22Rv1 (cell line): ENCODE results near the gene AP1B1.

Source experiments
- H3K27ac ChIP-seq: fragments of 450-650 bp; 2 replicates; pipeline ENCODE4 v1.5.1; 2017
- ZFX ChIP-seq: fragments of 450-650 bp; IDR thresholded peaks from 2 replicates; pipeline ENCODE4 v1.6.1; 2017; ENCODE audit warnings: antibody characterized with exemption, borderline replicate concordance
- TF ChIP-seq, protein P1 (sequence below): fragments of 450-650 bp; IDR thresholded peaks from 2 replicates; pipeline ENCODE4 v1.5.1; 2017; ENCODE audit warnings: mild to moderate bottlenecking

The AP1B1 gene

DNA sequence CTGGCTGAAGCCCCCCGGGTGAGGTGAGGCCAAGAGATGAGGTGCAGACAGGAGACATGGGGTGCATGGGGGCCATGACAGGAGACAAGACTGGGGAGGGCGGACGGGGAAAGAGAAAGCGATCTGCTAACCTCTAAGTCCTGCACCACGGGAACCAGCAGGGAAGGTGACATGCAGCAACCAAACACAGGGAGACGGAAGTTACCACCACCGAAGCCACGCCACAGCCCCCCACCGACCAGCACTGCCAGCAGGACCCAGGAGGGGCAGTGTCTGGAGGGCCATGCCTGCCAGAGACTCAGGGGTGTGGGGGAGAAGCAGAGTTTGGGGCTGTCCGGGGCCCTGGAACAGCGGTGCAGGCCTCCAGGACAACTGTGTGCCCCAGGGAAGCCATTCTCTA lies 58.8 kb downstream of the AP1B1 start:
- no peak overlapping the region for H3K27ac ChIP-seq
- TF ChIP-seq, protein P1, sequence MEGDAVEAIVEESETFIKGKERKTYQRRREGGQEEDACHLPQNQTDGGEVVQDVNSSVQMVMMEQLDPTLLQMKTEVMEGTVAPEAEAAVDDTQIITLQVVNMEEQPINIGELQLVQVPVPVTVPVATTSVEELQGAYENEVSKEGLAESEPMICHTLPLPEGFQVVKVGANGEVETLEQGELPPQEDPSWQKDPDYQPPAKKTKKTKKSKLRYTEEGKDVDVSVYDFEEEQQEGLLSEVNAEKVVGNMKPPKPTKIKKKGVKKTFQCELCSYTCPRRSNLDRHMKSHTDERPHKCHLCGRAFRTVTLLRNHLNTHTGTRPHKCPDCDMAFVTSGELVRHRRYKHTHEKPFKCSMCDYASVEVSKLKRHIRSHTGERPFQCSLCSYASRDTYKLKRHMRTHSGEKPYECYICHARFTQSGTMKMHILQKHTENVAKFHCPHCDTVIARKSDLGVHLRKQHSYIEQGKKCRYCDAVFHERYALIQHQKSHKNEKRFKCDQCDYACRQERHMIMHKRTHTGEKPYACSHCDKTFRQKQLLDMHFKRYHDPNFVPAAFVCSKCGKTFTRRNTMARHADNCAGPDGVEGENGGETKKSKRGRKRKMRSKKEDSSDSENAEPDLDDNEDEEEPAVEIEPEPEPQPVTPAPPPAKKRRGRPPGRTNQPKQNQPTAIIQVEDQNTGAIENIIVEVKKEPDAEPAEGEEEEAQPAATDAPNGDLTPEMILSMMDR: no peak
- no peak for TF ChIP-seq ZFX

DNA sequence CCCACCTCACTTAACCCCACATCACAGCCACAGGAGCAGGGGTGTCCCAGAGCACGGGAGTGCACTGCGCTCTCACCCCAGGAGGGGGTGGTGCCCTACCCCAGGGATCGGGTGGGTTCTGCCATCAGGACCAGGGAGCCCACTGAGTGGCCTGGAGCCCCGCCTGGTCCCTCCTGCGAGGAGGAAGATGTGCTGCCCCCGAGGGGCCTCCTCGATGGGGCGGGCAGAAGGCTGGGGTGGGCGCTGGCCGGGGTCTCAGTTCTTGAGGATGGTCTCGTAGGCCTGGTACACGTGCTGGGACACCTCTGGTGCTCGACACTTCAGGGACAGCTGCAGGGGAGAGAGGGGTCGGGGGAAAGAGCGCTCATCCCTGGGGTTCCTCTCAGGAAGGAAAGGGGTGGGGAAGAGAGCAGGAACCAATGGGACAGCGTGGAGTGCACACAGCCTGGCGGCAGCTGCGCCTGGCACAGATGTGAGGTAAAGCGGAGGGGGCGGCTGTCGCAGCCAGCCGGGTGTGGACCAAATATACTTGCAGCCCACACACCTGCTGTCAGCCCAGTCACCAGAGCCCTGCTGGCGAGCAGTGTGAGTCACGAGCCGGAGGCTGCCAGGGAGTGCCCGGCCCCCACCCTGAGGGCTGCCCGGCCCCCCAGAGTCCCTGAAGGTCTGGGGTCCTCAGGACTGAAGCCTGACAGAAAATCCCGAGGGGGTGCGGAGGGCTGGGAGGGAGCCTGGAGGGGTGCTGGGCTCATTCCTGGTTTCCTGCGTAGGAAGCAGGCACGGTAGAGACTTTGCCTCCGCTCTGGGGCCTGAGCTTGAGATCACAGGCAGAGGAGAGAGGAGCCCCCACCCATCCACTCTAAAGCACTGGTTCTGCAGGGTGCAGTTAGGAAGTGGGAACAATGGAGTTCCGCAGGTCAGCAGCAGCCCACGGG lies 59.5 kb downstream of the AP1B1 start:
- TF ChIP-seq ZFX: no peak
- TF ChIP-seq, protein P1: no peak
- no peak overlapping the region for H3K27ac ChIP-seq

DNA sequence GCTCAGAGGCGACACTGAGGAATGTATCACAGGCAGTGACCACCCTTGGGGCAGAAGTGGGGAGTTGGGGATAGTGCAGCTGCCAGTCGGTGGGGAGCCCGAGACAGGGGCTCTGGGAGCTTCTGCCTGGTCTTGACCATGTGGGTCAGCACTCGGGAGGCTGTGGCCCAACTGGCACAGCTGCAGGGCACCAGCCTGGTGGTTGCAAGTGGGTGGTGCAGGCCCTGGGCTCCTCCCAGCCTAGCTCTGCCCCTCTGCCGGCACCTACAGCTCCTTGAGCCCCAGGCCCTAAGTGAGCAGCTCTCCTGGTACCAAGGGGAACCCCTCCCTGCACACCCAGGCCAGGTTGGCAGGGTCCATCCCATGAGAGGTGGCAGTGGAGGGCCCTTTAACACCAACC lies 60.3 kb downstream of the AP1B1 start:
- no peak overlapping the region for H3K27ac ChIP-seq
- TF ChIP-seq, protein P1: no peak
- no peak for TF ChIP-seq ZFX

DNA sequence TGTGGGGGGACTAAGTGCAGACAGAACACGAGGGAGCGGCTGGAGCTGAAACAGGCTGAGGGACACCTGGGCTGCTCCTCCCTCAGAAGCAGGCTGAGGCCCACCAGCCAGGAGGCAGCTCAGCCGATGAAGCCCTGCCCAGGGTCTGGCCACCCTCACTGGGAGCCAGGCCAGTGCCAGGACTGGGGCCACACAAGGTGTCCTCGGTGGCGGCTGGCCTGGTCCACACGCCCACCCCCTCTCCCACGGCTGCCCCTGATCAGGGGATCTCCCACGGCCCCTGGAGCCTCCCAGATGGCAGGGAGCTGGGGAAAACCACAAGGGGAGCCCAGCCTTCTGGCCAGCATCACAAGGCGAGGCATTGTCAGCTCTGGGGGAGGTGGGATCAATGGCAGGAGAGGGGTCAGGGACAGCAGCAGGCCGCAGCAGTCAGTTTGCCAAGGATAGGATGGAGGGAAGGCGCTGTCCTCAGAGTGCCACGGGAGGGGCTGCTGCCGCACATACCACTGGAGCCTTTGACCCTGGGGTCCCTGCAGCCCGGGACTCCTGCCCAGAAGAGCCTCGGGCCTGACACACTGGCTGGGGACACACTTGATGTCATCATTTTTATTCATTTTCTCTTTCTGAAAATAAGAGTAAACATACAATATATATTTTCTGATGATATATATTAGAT lies 61.1 kb downstream of the AP1B1 start:
- H3K27ac ChIP-seq: no peak overlapping the region
- TF ChIP-seq, protein P1: no peak
- no peak for TF ChIP-seq ZFX

DNA sequence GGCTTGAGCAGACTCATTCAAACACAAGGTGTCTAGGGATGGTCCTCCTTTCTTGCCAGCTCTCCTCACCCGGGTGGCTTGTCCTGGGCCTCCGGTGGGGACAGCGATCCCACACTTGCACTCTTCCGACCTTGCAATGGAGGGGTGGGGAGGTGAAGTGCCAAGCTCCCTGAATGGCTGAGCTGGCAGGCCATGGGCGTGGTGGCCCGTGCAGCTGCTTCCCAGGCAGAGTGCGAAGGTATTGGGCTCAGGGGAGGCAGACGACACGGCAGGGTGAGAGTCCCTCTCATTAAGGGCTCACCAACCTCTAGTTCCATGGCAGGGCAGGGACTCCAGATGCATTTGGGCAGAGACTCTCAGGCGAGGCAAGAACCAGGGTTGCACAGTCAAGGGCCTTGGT lies 61.9 kb downstream of the AP1B1 start:
- no peak overlapping the region for H3K27ac ChIP-seq
- TF ChIP-seq ZFX: no peak
- TF ChIP-seq, protein P1: no peak

DNA sequence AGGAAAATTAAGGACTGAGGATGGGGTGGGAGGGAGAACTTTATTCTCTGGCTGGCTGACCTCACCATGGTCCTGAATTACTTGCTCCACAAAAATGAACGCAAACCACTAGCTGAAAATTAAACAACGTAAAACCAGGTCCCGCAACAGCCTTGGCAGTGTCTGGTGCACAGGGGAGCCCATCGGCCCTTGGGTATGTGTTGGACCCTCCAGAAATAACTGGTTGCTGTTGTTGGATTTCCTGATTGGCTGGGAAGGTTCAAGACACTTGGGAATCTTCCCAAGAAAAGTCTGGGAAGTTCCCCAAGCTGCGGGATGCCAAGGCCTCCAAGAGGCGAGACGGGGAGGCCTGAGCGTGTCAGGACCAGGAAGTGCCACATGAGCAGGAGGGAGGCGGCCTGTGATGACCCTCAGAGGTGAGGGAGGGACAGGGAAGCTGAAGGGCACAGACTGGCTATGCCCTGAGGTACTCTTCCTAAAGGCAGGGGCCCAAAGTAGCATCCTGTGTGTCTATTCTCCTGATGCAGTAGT lies 62.5 kb downstream of the AP1B1 start:
- TF ChIP-seq, protein P1: no peak
- TF ChIP-seq ZFX: no peak
- no peak overlapping the region for H3K27ac ChIP-seq

DNA sequence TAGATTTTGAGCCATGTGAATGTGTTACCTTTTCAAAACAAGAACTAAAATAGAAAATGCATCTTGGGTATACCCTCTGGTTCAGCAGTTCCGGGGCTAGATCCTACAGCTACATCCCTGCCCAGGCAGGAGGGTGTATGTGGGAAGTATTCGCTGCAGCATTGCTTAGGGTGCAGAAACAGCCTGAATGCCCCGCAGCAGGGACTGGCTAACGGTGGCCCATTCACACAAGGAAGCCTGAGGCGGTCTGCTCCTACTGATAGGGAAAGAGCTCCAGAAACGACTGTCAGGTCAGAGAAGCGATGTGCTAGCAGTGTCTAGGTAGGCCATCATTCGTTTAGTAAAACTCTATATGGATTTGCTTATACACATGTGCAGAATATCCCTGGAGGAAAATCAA lies 63.0 kb downstream of the AP1B1 start:
- no peak overlapping the region for H3K27ac ChIP-seq
- TF ChIP-seq, protein P1: no peak
- no peak for TF ChIP-seq ZFX
